ENCODE data around the gene APOBR. TPM values are rescaled to one million over a fixed set of nuclear protein-coding genes. Genes with fewer than 3 reads are reported as not detected.

APOBR gene
- total and polyA plus RNA-seq, 2 donors (not counting 1 experiment from before 2014, with no cell fraction given): 0.81 to 2.6 TPM

DNA sequence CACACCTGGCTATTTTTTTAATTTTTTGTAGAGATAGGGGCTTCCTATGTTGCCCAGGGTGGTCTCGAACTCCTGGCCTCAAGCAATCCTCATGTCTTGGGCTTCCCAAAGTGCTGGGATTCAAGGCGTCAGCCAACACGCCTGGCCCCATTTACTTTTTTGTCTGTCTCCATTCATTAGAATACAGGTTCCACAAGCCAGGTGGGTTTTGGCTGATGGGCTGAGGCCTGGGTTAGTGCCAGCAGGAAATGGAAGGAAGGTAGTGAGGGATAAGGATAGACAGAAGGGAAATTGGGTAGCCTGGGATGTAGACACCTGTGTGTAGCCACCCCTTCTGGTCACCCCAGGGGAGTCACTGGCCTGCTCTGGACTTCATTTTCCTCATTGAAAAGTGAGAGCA lies 16.6 kb downstream of the APOBR start:
- H3K4me2 ChIP-seq (replicated peaks; ENCODE audit: low read depth, low read length, poor library complexity, severe bottlenecking): no peak overlapping the region
- peaks cover 0 to 3% (median 0%) of the 10 kb centered on the region in 4 experiments for H3K27me3 ChIP-seq (replicated peaks in 1 of 4; ENCODE audit: control extremely low read depth in 1 of 4, control insufficient read depth in 3 of 4, insufficient read depth in 4 of 4, low read length in 3 of 4)
- H3K27ac ChIP-seq (ENCODE audit: low read length in 2 of 2): no peak overlapping the region
- Mint-ChIP-seq H3K27me3 (peaks cover 5% of the 10 kb centered on the region), H3K4me3 (no peak overlapping the region), H3K4me1 (peaks cover 21% of the 10 kb centered on the region), H3K27ac (no peak overlapping the region), H3K9me3 (ENCODE audit: insufficient read depth) (no peaks in the 10 kb centered on the region)
- CTCF ChIA-PET: no interaction called here
- POLR2A ChIA-PET: no interaction called here
- ATAC-seq (ENCODE audit: low read depth) (no peak), DNase-seq (no peak)
- intact Hi-C loops (cut with micrococcal nuclease): no loop called here
- peaks cover 0 to 10% (median 0%) of the 10 kb centered on the region in 3 donors for H3K9me3 ChIP-seq (ENCODE audit: control extremely low read depth in 1 of 3, control insufficient read depth in 2 of 3, insufficient read depth in 1 of 3, low read length in 2 of 3)
- WGBS (ENCODE audit: insufficient coverage): 100% methylated on average over 1 of the region's 3 CpGs
- peaks cover 10 to 21% of the 10 kb centered on the region in 2 donors for H3K4me1 ChIP-seq (ENCODE audit: control insufficient read depth in 2 of 2, insufficient read depth in 2 of 2, low read length in 2 of 2)
- H3K79me2 ChIP-seq (ENCODE audit: control insufficient read depth, insufficient read depth, low read length): no peaks in the 10 kb centered on the region
- H2AFZ ChIP-seq (ENCODE audit: insufficient read depth, low read depth, low read length, poor library complexity, severe bottlenecking): no peak overlapping the region
- no peak overlapping the region for H3K4me3 ChIP-seq (ENCODE audit: control extremely low read depth in 1 of 5, extremely low read depth in 1 of 5, insufficient read depth in 1 of 5, low read depth in 2 of 5, low read length in 4 of 5)
- H4K20me1 ChIP-seq (ENCODE audit: control insufficient read depth, insufficient read depth, low read length, poor library complexity, severe bottlenecking): no peaks in the 10 kb centered on the region
- no peak overlapping the region for H3K9ac ChIP-seq (ENCODE audit: low read length)
- H3K36me3 ChIP-seq (replicated peaks in 1 of 2; ENCODE audit: control extremely low read depth in 1 of 2, control insufficient read depth in 1 of 2, extremely low read depth in 1 of 2, insufficient read depth in 2 of 2, low read length in 1 of 2): no peaks in the 10 kb centered on the region
- TF ChIP-seq EZH2 (IDR thresholded peaks at IDR 0.05; ENCODE audit: borderline replicate concordance, insufficient read depth, low read depth, low read length, poor library complexity, severe bottlenecking): no peak
- TF ChIP-seq, protein P1, sequence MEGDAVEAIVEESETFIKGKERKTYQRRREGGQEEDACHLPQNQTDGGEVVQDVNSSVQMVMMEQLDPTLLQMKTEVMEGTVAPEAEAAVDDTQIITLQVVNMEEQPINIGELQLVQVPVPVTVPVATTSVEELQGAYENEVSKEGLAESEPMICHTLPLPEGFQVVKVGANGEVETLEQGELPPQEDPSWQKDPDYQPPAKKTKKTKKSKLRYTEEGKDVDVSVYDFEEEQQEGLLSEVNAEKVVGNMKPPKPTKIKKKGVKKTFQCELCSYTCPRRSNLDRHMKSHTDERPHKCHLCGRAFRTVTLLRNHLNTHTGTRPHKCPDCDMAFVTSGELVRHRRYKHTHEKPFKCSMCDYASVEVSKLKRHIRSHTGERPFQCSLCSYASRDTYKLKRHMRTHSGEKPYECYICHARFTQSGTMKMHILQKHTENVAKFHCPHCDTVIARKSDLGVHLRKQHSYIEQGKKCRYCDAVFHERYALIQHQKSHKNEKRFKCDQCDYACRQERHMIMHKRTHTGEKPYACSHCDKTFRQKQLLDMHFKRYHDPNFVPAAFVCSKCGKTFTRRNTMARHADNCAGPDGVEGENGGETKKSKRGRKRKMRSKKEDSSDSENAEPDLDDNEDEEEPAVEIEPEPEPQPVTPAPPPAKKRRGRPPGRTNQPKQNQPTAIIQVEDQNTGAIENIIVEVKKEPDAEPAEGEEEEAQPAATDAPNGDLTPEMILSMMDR (IDR thresholded peaks at IDR 0.05): no peak

DNA sequence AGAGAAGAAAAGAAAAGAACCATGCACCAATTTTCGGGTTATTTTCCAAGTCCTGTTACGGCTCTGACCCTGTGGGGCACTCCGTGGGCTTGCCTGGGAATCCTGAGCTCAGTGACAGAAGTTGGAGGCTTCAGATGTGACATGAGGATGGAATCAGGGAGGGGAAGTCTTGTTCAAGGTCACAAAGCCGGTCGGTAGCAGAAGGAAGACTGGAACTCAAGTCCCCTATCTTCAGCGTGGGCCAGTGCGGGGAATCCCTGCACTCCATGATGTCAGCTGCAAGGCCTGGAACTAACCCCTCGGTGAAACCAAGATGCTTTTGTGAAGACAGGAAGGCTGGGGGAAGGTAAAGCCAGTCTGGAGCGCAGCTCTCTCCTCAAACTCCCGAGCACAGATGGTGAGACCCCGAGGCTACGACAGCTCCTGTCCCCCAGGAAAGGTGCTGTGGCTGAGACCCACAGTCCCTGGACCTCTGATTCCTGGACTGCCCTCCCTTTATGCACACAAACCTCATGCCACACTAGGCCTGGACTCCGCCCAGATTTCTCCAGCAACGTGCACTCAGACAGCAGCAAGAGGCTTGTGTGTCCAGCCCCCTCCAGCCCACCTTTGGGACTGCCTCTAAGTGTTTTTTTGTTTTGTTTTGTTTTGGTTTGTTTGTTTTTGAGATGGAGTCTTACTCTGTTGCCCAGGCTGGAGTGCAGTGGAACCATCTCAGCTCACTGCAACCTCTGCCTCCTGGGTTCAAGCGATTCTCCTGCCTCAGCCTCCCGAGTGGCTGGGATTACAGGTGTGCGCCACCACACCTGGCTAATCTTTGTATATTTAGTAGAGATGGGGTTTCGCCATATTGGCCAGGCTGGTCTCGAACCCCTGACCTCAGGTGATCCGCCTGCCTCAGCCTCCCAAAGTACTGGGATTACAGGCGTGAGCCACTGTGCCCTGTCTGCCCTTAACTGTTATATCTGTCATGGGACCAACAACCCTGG lies 17.7 kb downstream of the APOBR start:
- WGBS (ENCODE audit: insufficient coverage): 97% methylated on average over 17 of the region's 21 CpGs
- Histone ChIP-seq H3K27me3 (replicated peaks in 1 of 4; ENCODE audit: control extremely low read depth in 1 of 4, control insufficient read depth in 3 of 4, insufficient read depth in 4 of 4, low read length in 3 of 4) (no peaks in the 10 kb centered on the region), H3K4me3 (ENCODE audit: control extremely low read depth in 1 of 5, extremely low read depth in 1 of 5, insufficient read depth in 1 of 5, low read depth in 2 of 5, low read length in 4 of 5) (no peak overlapping the region), H3K27ac (ENCODE audit: low read length in 2 of 2) (no peak overlapping the region), H3K4me1 (ENCODE audit: control insufficient read depth in 2 of 2, insufficient read depth in 2 of 2, low read length in 2 of 2) (peaks cover 10 to 16% of the 10 kb centered on the region in 2 donors), H3K9ac (ENCODE audit: low read length) (no peak overlapping the region), H3K9me3 (ENCODE audit: control extremely low read depth in 1 of 3, control insufficient read depth in 2 of 3, insufficient read depth in 1 of 3, low read length in 2 of 3) (peaks cover 0 to 6% (median 0%) of the 10 kb centered on the region in 3 donors), H3K79me2 (ENCODE audit: control insufficient read depth, insufficient read depth, low read length) (no peaks in the 10 kb centered on the region), H3K4me2 (replicated peaks; ENCODE audit: low read depth, low read length, poor library complexity, severe bottlenecking) (no peak overlapping the region), H3K36me3 (replicated peaks in 1 of 2; ENCODE audit: control extremely low read depth in 1 of 2, control insufficient read depth in 1 of 2, extremely low read depth in 1 of 2, insufficient read depth in 2 of 2, low read length in 1 of 2) (no peaks in the 10 kb centered on the region), H4K20me1 (ENCODE audit: control insufficient read depth, insufficient read depth, low read length, poor library complexity, severe bottlenecking) (no peaks in the 10 kb centered on the region), H2AFZ (ENCODE audit: insufficient read depth, low read depth, low read length, poor library complexity, severe bottlenecking) (no peak overlapping the region)
- Mint-ChIP-seq H3K9me3 (ENCODE audit: insufficient read depth) (no peaks in the 10 kb centered on the region), H3K4me3 (no peak overlapping the region), H3K27ac (no peak overlapping the region), H3K27me3 (no peaks in the 10 kb centered on the region), H3K4me1 (peaks cover 11% of the 10 kb centered on the region)
- intact Hi-C loops (cut with micrococcal nuclease): no loop called here
- no peak for ATAC-seq (ENCODE audit: low read depth)
- DNase-seq: no peak
- TF ChIP-seq, protein P1 (IDR thresholded peaks at IDR 0.05): no peak
- TF ChIP-seq EZH2 (IDR thresholded peaks at IDR 0.05; ENCODE audit: borderline replicate concordance, insufficient read depth, low read depth, low read length, poor library complexity, severe bottlenecking): no peak
- POLR2A ChIA-PET: no interaction called here
- CTCF ChIA-PET: no interaction called here

Data from B cell (primary cell).